GM23338 (cell line): ENCODE data around the gene BDH1. TPM values are rescaled to one million over a fixed set of nuclear protein-coding genes. Genes with fewer than 3 reads are reported as not detected.

ENCODE experiments used
- ATAC-seq: fragments of 200-7000 bp; cut with Tn5 transposase; 3 replicates; pipeline ENCODE4 v1.9.1; 2020
- DNase-seq: peaks from one replicate; pipeline ENCODE4 v3.0.0-alpha.2; 2015; ENCODE audit warnings: low spot score
- H2AFZ ChIP-seq: fragments of 200-600 bp; sonication (generic); 2 replicates; pipeline ENCODE4 v1.8.0; 2016; ENCODE audit warnings: antibody characterized with exemption, mild to moderate bottlenecking, moderate library complexity
- H3F3A ChIP-seq: fragments of 200-600 bp; sonication (generic); replicated peaks from 2 replicates; pipeline ENCODE4 v1.8.0; 2017; ENCODE audit warnings: antibody characterized with exemption, mixed run types, low read depth
- H3K27ac ChIP-seq: fragments of 200-600 bp; sonication (generic); 2 replicates; pipeline ENCODE4 v1.6.1; 2016; ENCODE audit warnings: low read depth
- H3K27me3 ChIP-seq: fragments of 200-600 bp; sonication (generic); 2 replicates; pipeline ENCODE4 v1.8.0; 2016; ENCODE audit warnings: mild to moderate bottlenecking, mixed run types, moderate library complexity; ENCODE audit not compliant: insufficient read depth
- H3K36me3 ChIP-seq: fragments of 200-600 bp; sonication (generic); 2 replicates; pipeline ENCODE4 v1.8.0; 2016; ENCODE audit warnings: mild to moderate bottlenecking; ENCODE audit not compliant: insufficient read depth
- H3K4me1 ChIP-seq: fragments of 200-600 bp; sonication (generic); 2 replicates; pipeline ENCODE4 v1.8.0; 2016; ENCODE audit warnings: mild to moderate bottlenecking, moderate library complexity; ENCODE audit not compliant: insufficient read depth
- H3K4me2 ChIP-seq: fragments of 200-600 bp; sonication (generic); 2 replicates; pipeline ENCODE4 v1.7.1; 2017; ENCODE audit warnings: mixed run types
- H3K4me3 ChIP-seq: fragments of 200-600 bp; sonication (generic); 2 replicates; pipeline ENCODE4 v1.6.1; 2016; ENCODE audit warnings: mixed run types
- H3K79me2 ChIP-seq: fragments of 200-600 bp; sonication (generic); replicated peaks from 2 replicates; pipeline ENCODE4 v1.8.0; 2017; ENCODE audit warnings: mild to moderate bottlenecking; ENCODE audit not compliant: insufficient read depth
- H3K9me2 ChIP-seq: fragments of 200-600 bp; sonication (generic); 2 replicates; pipeline ENCODE4 v1.8.0; 2017; ENCODE audit not compliant: insufficient read depth
- H4K20me1 ChIP-seq: fragments of 200-600 bp; sonication (generic); replicated peaks from 2 replicates; pipeline ENCODE4 v1.8.0; 2017; ENCODE audit warnings: mild to moderate bottlenecking; ENCODE audit not compliant: insufficient read depth
- H3K27ac Mint-ChIP-seq: 2 replicates; pipeline ENCODE4 v1.8.0; 2020; ENCODE audit warnings: inconsistent platforms, mild to moderate bottlenecking, moderate library complexity, mixed read lengths
- H3K27me3 Mint-ChIP-seq: 3 replicates; pipeline ENCODE4 v1.8.0; 2022; ENCODE audit warnings: low read depth, mild to moderate bottlenecking, moderate library complexity, mixed read lengths, inconsistent platforms; ENCODE audit not compliant: insufficient read depth, poor library complexity
- H3K36me3 Mint-ChIP-seq: 3 replicates; pipeline ENCODE4 v1.8.0; 2021; ENCODE audit warnings: low read depth, mild to moderate bottlenecking, inconsistent platforms, moderate library complexity, mixed read lengths
- H3K4me1 Mint-ChIP-seq: 3 replicates; pipeline ENCODE4 v1.8.0; 2020; ENCODE audit warnings: mild to moderate bottlenecking, inconsistent platforms, mixed read lengths
- H3K4me3 Mint-ChIP-seq: 3 replicates; pipeline ENCODE4 v1.8.0; 2021; ENCODE audit warnings: moderate library complexity, mild to moderate bottlenecking, inconsistent platforms, mixed read lengths
- H3K9me3 Mint-ChIP-seq: 3 replicates; pipeline ENCODE4 v1.8.0; 2020; ENCODE audit warnings: moderate library complexity, mild to moderate bottlenecking, inconsistent platforms, mixed read lengths
- CREB1 ChIP-seq: fragments of 250-450 bp; sonication (Bioruptor Pico); IDR thresholded peaks from 2 replicates; pipeline ENCODE4 v1.5.0; 2020; ENCODE audit warnings: low read depth, mild to moderate bottlenecking, moderate library complexity
- CTCF ChIP-seq, 2 experiments: fragments of 200-600 bp in 1 of 2; sonication (generic) in 1 of 2; conservative IDR thresholded peaks; 2 replicates each; pipeline versions ENCODE4 v1.5.1 to v1.6.1; 2016 to 2017; ENCODE audit warnings: antibody characterized with exemption in 2 of 2, low read depth in 2 of 2, mild to moderate bottlenecking in 2 of 2, moderate library complexity in 1 of 2
- ETS1 ChIP-seq: IDR thresholded peaks from 2 replicates; pipeline ENCODE4 v1.6.1; 2016; ENCODE audit warnings: antibody characterized with exemption
- EZH2 ChIP-seq: fragments of 200-600 bp; sonication (generic); IDR thresholded peaks from one replicate; pipeline ENCODE4 v1.8.0; 2017; ENCODE audit warnings: antibody characterized with exemption, mild to moderate bottlenecking, low read depth; ENCODE audit not compliant: unreplicated experiment
- EZH2phosphoT487 ChIP-seq: fragments of 200-600 bp; sonication (generic); IDR thresholded peaks from one replicate; pipeline ENCODE4 v1.8.1; 2018; ENCODE audit warnings: antibody characterized with exemption; ENCODE audit not compliant: unreplicated experiment
- JUNB ChIP-seq: IDR thresholded peaks from one replicate; pipeline ENCODE4 v1.6.1; 2016; ENCODE audit warnings: antibody characterized with exemption; ENCODE audit not compliant: unreplicated experiment
- NANOG ChIP-seq: IDR thresholded peaks from 2 replicates; pipeline ENCODE4 v1.6.1; 2016; ENCODE audit warnings: antibody characterized with exemption, borderline replicate concordance
- POLR2AphosphoS5 ChIP-seq: IDR thresholded peaks from 2 replicates; pipeline ENCODE4 v1.6.1; 2016; ENCODE audit warnings: antibody characterized with exemption, low read depth
- REST ChIP-seq: IDR thresholded peaks from one replicate; pipeline ENCODE4 v1.6.1; 2018; ENCODE audit warnings: antibody characterized with exemption; ENCODE audit not compliant: unreplicated experiment
- STAT1 ChIP-seq: IDR thresholded peaks from one replicate; pipeline ENCODE4 v1.6.1; 2016; ENCODE audit warnings: antibody characterized with exemption; ENCODE audit not compliant: unreplicated experiment
- ZNF114 ChIP-seq: fragments of 250-450 bp; sonication (Bioruptor Pico); IDR thresholded peaks from 2 replicates; pipeline ENCODE4 v1.5.0; 2020; ENCODE audit warnings: mild to moderate bottlenecking, moderate library complexity
- ZNF331 ChIP-seq: fragments of 250-450 bp; sonication (Bioruptor Pico); IDR thresholded peaks from 2 replicates; pipeline ENCODE4 v1.5.0; 2020; ENCODE audit warnings: low read depth, mild to moderate bottlenecking, moderate library complexity
- ZNF462 ChIP-seq: fragments of 250-450 bp; sonication (Bioruptor Pico); IDR thresholded peaks from 2 replicates; pipeline ENCODE4 v1.5.0; 2020; ENCODE audit warnings: mild to moderate bottlenecking, moderate library complexity
- polyA plus RNA-seq: library from polyadenylated mRNA; unstranded; fragments of >200 nt; fragmentation: Nextera tagmentation; extraction: Ambion mirVana; gene quantifications from 2 replicates; pipeline ENCODE4 v1.2.1, GENCODE V29; 2016
- total RNA-seq: library from RNA; depleted of rRNA; stranded (reverse); fragments of >200 nt; shearing (Covaris generic); gene quantifications from 2 replicates; pipeline ENCODE4 v1.2.3, GENCODE V29; 2014

BDH1 gene
- total and polyA plus RNA-seq, 2 experiments from 2014 or later = 18.1 to 19.3 TPM

- H3K36me3 ChIP-seq = no peaks in the 10 kb centered on the region
- no peaks in the 10 kb centered on the region for H3K27me3 ChIP-seq
- no peaks in the 10 kb centered on the region for H3F3A ChIP-seq
- no peak overlapping the region for H3K27ac ChIP-seq
- H3K79me2 ChIP-seq = no peaks in the 10 kb centered on the region
- DNase-seq (no peak), ATAC-seq (no peak)
- 0 out of 2 replicates have a peak overlapping the region, but pooled peaks have one; percentile 65 for H3K27ac Mint-ChIP-seq
- no peak overlapping the region for H3K4me3 ChIP-seq
- no peaks in the 10 kb centered on the region for H3K9me3 Mint-ChIP-seq
- peaks cover 12% of the 10 kb centered on the region for H3K4me1 Mint-ChIP-seq
- peaks cover 7% of the 10 kb centered on the region for H3K27me3 Mint-ChIP-seq
- H4K20me1 ChIP-seq = no peaks in the 10 kb centered on the region
- no peak overlapping the region for H2AFZ ChIP-seq
- TF ChIP-seq CREB1 (CRISPR knock-in tag) = no peak
- TF ChIP-seq CTCF (conservative IDR thresholded peaks at IDR 0.05; ENCODE audit: low read depth in 2 of 2) = no peak
- TF ChIP-seq POLR2AphosphoS5 = no peak
- no peak for TF ChIP-seq STAT1
- TF ChIP-seq REST = no peak
- no peak for TF ChIP-seq ZNF114
- TF ChIP-seq ZNF462 (CRISPR knock-in tag) = no peak
- no peak for TF ChIP-seq EZH2
- no peak for TF ChIP-seq EZH2phosphoT487
- TF ChIP-seq ETS1 = no peak
- no peak for TF ChIP-seq JUNB
- no peak for TF ChIP-seq ZNF331 (CRISPR knock-in tag)
- no peak for TF ChIP-seq NANOG
- no peaks in the 10 kb centered on the region for H3K4me1 ChIP-seq
- H3K36me3 Mint-ChIP-seq = no peaks in the 10 kb centered on the region; the same call in 2 of the 3 replicates
- H3K9me2 ChIP-seq = no peaks in the 10 kb centered on the region
- H3K4me3 Mint-ChIP-seq = no peak overlapping the region
- H3K4me2 ChIP-seq = no peak overlapping the region
Measured at GRCh38 chr3:197592361-197593045, 36.7 kb upstream of the BDH1 start.
